ENCODE data around the gene PTGFRN.

- TF ChIP-seq CTCF (IDR thresholded peaks at IDR 0.05; ENCODE audit: low read depth, low read length, missing input control) (no peak), REST (IDR thresholded peaks at IDR 0.05) (no peak), RXRA (IDR thresholded peaks at IDR 0.05) (no peak), EGR1 (IDR thresholded peaks at IDR 0.05; ENCODE audit: low read depth in 2 of 2) (no peak), RAD21 (IDR thresholded peaks at IDR 0.05) (no peak), ATF3 (IDR thresholded peaks at IDR 0.05) (no peak), MAX (IDR thresholded peaks at IDR 0.05) (no peak), GABPA (IDR thresholded peaks at IDR 0.05 in 1 of 2, conservative IDR thresholded peaks at IDR 0.05 in 1 of 2) (no peak), FOXA1 (IDR thresholded peaks at IDR 0.05) (no peak), TAF1 (conservative IDR thresholded peaks at IDR 0.05) (no peak), JUND (IDR thresholded peaks at IDR 0.05) (no peak), SP1 (IDR thresholded peaks at IDR 0.05) (no peak), ZBTB33 (IDR thresholded peaks at IDR 0.05) (no peak)
These were observed 74.9 kb downstream of the PTGFRN start for GRCh38 chr1:116984406-116985160.
